Neural cell (in vitro differentiated cells): ENCODE data around the gene GJA3. TPM values are rescaled to one million over a fixed set of nuclear protein-coding genes. Genes with fewer than 3 reads are reported as not detected.

Source experiments
- H2AFZ ChIP-seq: fragments of 200-600, 300-800 bp; sonication (generic), shearing (Covaris generic); 2 replicates; pipeline ENCODE4 v1.6.0; 2014; ENCODE audit warnings: low read depth, mild to moderate bottlenecking, antibody characterized with exemption, low read length, moderate library complexity
- H3F3A ChIP-seq: fragments of 200-600 bp; shearing (Covaris generic); 2 replicates; pipeline ENCODE4 v1.6.1; 2016; ENCODE audit warnings: mild to moderate bottlenecking, moderate library complexity, mixed read lengths, antibody characterized with exemption, low read length; ENCODE audit not compliant: insufficient read depth, poor library complexity, severe bottlenecking
- H3K27ac ChIP-seq: fragments of 200-600, 300-800 bp; sonication (generic), shearing (Covaris generic); 2 replicates; pipeline ENCODE4 v1.5.1; 2014; ENCODE audit warnings: mild to moderate bottlenecking, low read length, moderate library complexity
- H3K27me3 ChIP-seq: fragments of 300-800, 200-600 bp; sonication (generic), shearing (Covaris generic); 2 replicates; pipeline ENCODE4 v1.6.0; 2014; ENCODE audit warnings: mild to moderate bottlenecking, low read depth, low read length, moderate library complexity; ENCODE audit not compliant: insufficient read depth
- H3K36me3 ChIP-seq: fragments of 300-800, 200-600 bp; sonication (generic), shearing (Covaris generic); 2 replicates; pipeline ENCODE4 v1.5.1; 2014; ENCODE audit warnings: mild to moderate bottlenecking, antibody characterized with exemption, low read length, moderate library complexity; ENCODE audit not compliant: insufficient read depth
- H3K4me2 ChIP-seq: fragments of 300-800, 200-600 bp; sonication (generic), shearing (Covaris generic); 2 replicates; pipeline ENCODE4 v1.6.0; 2014; ENCODE audit warnings: mild to moderate bottlenecking, low read length
- H3K4me3 ChIP-seq: fragments of 300-800, 200-600 bp; sonication (generic), shearing (Covaris generic); 2 replicates; pipeline ENCODE4 v1.5.1; 2014; ENCODE audit warnings: mild to moderate bottlenecking, low read length, moderate library complexity
- H3K79me2 ChIP-seq: fragments of 200-600 bp; shearing (Covaris generic); replicated peaks from 2 replicates; pipeline ENCODE4 v1.6.0; 2014; ENCODE audit warnings: mild to moderate bottlenecking, low read length, moderate library complexity; ENCODE audit not compliant: insufficient read depth
- H3K9ac ChIP-seq: fragments of 300-800, 200-600 bp; sonication (generic), shearing (Covaris generic); 2 replicates; pipeline ENCODE4 v1.6.1; 2016; ENCODE audit warnings: mild to moderate bottlenecking, low read length, mixed read lengths
- H3K9me2 ChIP-seq: fragments of 200-600 bp; shearing (Covaris generic); 2 replicates; pipeline ENCODE4 v1.6.1; 2016; ENCODE audit warnings: mild to moderate bottlenecking, low read length, mixed read lengths; ENCODE audit not compliant: insufficient read depth
- H3K9me3 ChIP-seq: fragments of 200-600, 300-800 bp; sonication (generic), shearing (Covaris generic); 2 replicates; pipeline ENCODE4 v1.6.1; 2016; ENCODE audit warnings: mild to moderate bottlenecking, mixed run types, low read length, moderate library complexity, mixed read lengths
- H4K20me1 ChIP-seq: fragments of 200-600 bp; shearing (Covaris generic); 2 replicates; pipeline ENCODE4 v1.6.1; 2016; ENCODE audit warnings: mild to moderate bottlenecking, mixed run types; ENCODE audit not compliant: insufficient read depth
- EP300 ChIP-seq: fragments of 450-650 bp; conservative IDR thresholded peaks from 2 replicates; pipeline ENCODE4 v1.6.1; 2014; ENCODE audit warnings: antibody characterized with exemption, mild to moderate bottlenecking, moderate library complexity; ENCODE audit not compliant: poor library complexity, severe bottlenecking
- EZH2 ChIP-seq: fragments of 200-600, 300-800 bp; shearing (Covaris generic), sonication (generic); IDR thresholded peaks from 2 replicates; pipeline ENCODE4 v1.6.1; 2014; ENCODE audit warnings: antibody characterized with exemption, low read length, borderline replicate concordance, mild to moderate bottlenecking; ENCODE audit not compliant: insufficient read depth, poor library complexity, severe bottlenecking
- MXI1 ChIP-seq: fragments of 450-650 bp; conservative IDR thresholded peaks from 2 replicates; pipeline ENCODE4 v1.6.1; 2014; ENCODE audit warnings: antibody characterized with exemption, mild to moderate bottlenecking; ENCODE audit not compliant: poor library complexity, severe bottlenecking
- POLR2AphosphoS5 ChIP-seq: IDR thresholded peaks from 2 replicates; pipeline ENCODE4 v1.6.1; 2012
- RAD21 ChIP-seq: fragments of 450-650 bp; conservative IDR thresholded peaks from 2 replicates; pipeline ENCODE4 v1.6.1; 2014; ENCODE audit warnings: antibody characterized with exemption, mild to moderate bottlenecking, moderate library complexity
- SMC3 ChIP-seq: fragments of 450-650 bp; conservative IDR thresholded peaks from 2 replicates; pipeline ENCODE4 v1.6.1; 2014; ENCODE audit warnings: antibody characterized with exemption, mild to moderate bottlenecking, moderate library complexity; ENCODE audit not compliant: poor library complexity
- TAF1 ChIP-seq: IDR thresholded peaks from 2 replicates; pipeline ENCODE4 v1.6.1; 2012; ENCODE audit warnings: low read depth
- polyA plus RNA-seq: library from polyadenylated mRNA; depleted of rRNA; stranded (reverse); fragments of >200 nt; gene quantifications from 2 replicates; pipeline ENCODE4 v1.2.3, GENCODE V29; 2014
- TF ChIP-seq, protein P1 (sequence below): IDR thresholded peaks from 2 replicates; pipeline ENCODE4 v1.6.1; 2012; ENCODE audit warnings: borderline replicate concordance
- TF ChIP-seq, protein P2 (sequence below): fragments of 450-650 bp; IDR thresholded peaks from 2 replicates; pipeline ENCODE4 v1.5.1; 2014; ENCODE audit warnings: antibody characterized with exemption, mild to moderate bottlenecking, moderate library complexity; ENCODE audit not compliant: poor library complexity, severe bottlenecking

GJA3 gene
- polyA plus RNA-seq, 1 donor from 2014 or later = not detected

DNA sequence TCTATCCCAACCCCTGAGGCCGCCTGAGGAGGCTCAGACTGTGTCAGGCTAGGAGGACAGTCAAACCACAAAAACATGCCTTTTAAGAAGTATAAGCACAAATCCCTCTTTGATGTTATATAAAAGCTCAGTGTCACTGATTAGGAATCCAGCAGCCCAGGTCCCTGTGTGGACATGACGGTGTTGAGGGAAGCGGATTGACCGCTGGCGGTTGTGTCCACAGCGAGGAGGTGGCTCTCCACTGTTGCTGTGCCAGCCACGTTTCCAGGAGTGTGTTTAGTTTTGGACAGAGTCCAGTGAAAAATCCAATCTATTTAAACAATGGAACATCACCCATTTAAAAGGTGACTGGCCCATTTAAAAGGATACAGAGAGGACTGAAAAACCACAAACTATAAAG is 7.5 kb upstream of the GJA3 start:
- Histone ChIP-seq H3K4me3 (no peak overlapping the region), H3K9me3 (no peaks in the 10 kb centered on the region), H2AFZ (no peak overlapping the region), H4K20me1 (no peaks in the 10 kb centered on the region), H3K4me2 (no peak overlapping the region), H3K9ac (no peak overlapping the region), H3K79me2 (no peaks in the 10 kb centered on the region), H3K27me3 (peaks cover 6% of the 10 kb centered on the region), H3K27ac (no peak overlapping the region), H3F3A (no peaks in the 10 kb centered on the region), H3K36me3 (no peaks in the 10 kb centered on the region), H3K9me2 (no peaks in the 10 kb centered on the region)
- TF ChIP-seq EP300 (no peak), POLR2AphosphoS5 (no peak), RAD21 (no peak), SMC3 (no peak), EZH2 (no peak), TAF1 (no peak), MXI1 (no peak)
- TF ChIP-seq, protein P1, sequence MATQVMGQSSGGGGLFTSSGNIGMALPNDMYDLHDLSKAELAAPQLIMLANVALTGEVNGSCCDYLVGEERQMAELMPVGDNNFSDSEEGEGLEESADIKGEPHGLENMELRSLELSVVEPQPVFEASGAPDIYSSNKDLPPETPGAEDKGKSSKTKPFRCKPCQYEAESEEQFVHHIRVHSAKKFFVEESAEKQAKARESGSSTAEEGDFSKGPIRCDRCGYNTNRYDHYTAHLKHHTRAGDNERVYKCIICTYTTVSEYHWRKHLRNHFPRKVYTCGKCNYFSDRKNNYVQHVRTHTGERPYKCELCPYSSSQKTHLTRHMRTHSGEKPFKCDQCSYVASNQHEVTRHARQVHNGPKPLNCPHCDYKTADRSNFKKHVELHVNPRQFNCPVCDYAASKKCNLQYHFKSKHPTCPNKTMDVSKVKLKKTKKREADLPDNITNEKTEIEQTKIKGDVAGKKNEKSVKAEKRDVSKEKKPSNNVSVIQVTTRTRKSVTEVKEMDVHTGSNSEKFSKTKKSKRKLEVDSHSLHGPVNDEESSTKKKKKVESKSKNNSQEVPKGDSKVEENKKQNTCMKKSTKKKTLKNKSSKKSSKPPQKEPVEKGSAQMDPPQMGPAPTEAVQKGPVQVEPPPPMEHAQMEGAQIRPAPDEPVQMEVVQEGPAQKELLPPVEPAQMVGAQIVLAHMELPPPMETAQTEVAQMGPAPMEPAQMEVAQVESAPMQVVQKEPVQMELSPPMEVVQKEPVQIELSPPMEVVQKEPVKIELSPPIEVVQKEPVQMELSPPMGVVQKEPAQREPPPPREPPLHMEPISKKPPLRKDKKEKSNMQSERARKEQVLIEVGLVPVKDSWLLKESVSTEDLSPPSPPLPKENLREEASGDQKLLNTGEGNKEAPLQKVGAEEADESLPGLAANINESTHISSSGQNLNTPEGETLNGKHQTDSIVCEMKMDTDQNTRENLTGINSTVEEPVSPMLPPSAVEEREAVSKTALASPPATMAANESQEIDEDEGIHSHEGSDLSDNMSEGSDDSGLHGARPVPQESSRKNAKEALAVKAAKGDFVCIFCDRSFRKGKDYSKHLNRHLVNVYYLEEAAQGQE = no peak
- TF ChIP-seq, protein P2, sequence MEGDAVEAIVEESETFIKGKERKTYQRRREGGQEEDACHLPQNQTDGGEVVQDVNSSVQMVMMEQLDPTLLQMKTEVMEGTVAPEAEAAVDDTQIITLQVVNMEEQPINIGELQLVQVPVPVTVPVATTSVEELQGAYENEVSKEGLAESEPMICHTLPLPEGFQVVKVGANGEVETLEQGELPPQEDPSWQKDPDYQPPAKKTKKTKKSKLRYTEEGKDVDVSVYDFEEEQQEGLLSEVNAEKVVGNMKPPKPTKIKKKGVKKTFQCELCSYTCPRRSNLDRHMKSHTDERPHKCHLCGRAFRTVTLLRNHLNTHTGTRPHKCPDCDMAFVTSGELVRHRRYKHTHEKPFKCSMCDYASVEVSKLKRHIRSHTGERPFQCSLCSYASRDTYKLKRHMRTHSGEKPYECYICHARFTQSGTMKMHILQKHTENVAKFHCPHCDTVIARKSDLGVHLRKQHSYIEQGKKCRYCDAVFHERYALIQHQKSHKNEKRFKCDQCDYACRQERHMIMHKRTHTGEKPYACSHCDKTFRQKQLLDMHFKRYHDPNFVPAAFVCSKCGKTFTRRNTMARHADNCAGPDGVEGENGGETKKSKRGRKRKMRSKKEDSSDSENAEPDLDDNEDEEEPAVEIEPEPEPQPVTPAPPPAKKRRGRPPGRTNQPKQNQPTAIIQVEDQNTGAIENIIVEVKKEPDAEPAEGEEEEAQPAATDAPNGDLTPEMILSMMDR = no peak

DNA sequence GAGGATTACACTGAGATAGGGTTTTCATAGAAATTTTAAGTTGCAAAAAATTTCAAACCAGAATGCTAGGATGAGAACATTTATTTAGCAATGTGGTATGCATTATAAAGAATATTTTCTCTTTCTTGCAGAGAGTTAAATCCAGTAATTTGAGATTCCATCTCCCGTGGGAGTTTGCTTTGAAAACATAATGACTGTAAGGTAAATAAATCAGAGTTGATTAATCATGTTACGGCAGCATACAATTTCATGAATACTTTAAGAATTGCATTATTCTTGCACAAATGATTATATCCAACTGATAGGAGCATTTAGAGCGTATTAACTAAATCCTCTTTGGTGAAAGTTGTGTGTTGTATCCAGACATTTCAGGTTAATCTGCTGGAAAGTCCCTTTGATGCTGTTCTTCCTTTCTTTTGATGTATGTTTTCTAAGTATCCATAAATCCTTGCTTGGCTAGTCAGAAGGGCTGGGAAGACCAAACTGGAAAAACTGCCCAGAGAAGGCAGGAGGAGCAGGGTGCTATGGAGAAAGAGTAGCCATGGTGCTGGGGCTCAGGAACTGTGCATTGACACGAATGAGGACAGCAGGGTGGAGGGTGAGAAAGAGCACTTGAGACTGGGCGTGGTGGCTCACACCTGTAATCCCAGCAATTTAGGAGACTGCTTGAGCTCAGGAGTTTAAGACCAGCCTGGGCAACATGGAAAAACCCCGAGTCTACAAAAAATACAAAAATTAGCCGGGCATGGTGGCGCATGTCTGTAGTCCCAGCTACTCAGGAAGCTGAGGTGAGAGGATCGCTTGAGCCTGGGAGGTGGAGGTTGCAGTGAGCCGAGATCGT is 4.8 kb upstream of the GJA3 start:
- no peak overlapping the region for H3K4me3 ChIP-seq
- H3F3A ChIP-seq = no peaks in the 10 kb centered on the region
- H3K27me3 ChIP-seq = peaks cover 33% of the 10 kb centered on the region
- H3K36me3 ChIP-seq = no peaks in the 10 kb centered on the region
- TF ChIP-seq POLR2AphosphoS5 = no peak
- no peak for TF ChIP-seq SMC3
- H3K79me2 ChIP-seq = no peaks in the 10 kb centered on the region
- no peaks in the 10 kb centered on the region for H4K20me1 ChIP-seq
- H3K9ac ChIP-seq = no peak overlapping the region
- no peak overlapping the region for H3K27ac ChIP-seq
- no peak overlapping the region for H3K4me2 ChIP-seq
- H3K9me2 ChIP-seq = no peaks in the 10 kb centered on the region
- H2AFZ ChIP-seq = no peak overlapping the region
- no peaks in the 10 kb centered on the region for H3K9me3 ChIP-seq
